ENCODE results near the gene PIN4. TPM values are rescaled to one million over a fixed set of nuclear protein-coding genes. Genes with fewer than 3 reads are reported as not detected.

PIN4 gene
- total RNA-seq, 1 experiment from 2014 or later: 9.5 TPM

DNA sequence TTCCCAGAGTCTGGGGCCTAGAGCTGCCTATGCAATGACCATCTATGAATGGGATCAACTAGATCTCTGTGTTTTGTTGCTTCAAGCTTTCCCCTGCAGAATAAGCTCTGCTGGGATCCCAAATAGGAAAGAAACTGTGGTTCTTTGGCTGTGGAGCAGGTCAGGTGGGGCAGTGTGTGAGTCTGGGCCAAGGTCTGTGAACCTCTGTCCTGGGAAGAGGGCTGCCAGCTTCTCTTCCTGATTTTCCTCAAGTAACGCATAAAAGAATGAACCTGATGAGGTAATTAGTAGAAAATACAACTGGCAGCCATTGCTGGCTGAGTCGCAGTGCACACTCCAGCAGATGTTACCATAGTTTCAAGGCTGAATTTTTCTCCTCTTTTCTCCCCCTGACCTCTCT is 4.6 kb upstream of the PIN4 start:
- Histone ChIP-seq H4K20me1 (ENCODE audit: insufficient read depth) (no peaks in the 10 kb centered on the region), H3K79me2 (ENCODE audit: insufficient read depth, low read length) (peaks cover 4% of the 10 kb centered on the region), H2AFZ (ENCODE audit: low read depth, low read length, poor library complexity, severe bottlenecking) (no peak overlapping the region), H3K4me3 (replicated peaks in 1 of 2; ENCODE audit: low read depth in 1 of 2, low read length in 2 of 2) (no peak overlapping the region), H3K27ac (ENCODE audit: low read depth, low read length) (no peak overlapping the region), H3K4me1 (ENCODE audit: control insufficient read depth in 1 of 2, insufficient read depth in 2 of 2, low read length in 2 of 2) (peaks cover 0 to 2% of the 10 kb centered on the region in 2 experiments; a peak in 2 of 4 replicates), H3K27me3 (ENCODE audit: insufficient read depth, low read length) (no peaks in the 10 kb centered on the region), H3K9me3 (ENCODE audit: control insufficient read depth in 1 of 2, insufficient read depth in 1 of 2, low read depth in 1 of 2, low read length in 2 of 2) (no peaks in the 10 kb centered on the region), H3K9ac (ENCODE audit: low read length) (no peak overlapping the region), H3K36me3 (ENCODE audit: control insufficient read depth in 1 of 2, insufficient read depth in 2 of 2, low read length in 2 of 2) (no peaks in the 10 kb centered on the region), H3K4me2 (ENCODE audit: low read length) (no peak overlapping the region), H3K9me2 (ENCODE audit: insufficient read depth) (no peaks in the 10 kb centered on the region)
- no peak for ATAC-seq
- intact Hi-C loops (cut with micrococcal nuclease): no loop called here
- POLR2A ChIA-PET: no interaction called here
- DNase-seq (ENCODE audit: low read depth, low spot score): no peak
- no peak for TF ChIP-seq TCF7L2 (IDR thresholded peaks at IDR 0.05; ENCODE audit: borderline replicate concordance, extremely low read depth, insufficient read depth, insufficient read length)
- no peak for TF ChIP-seq ELF1 (IDR thresholded peaks at IDR 0.05; ENCODE audit: borderline replicate concordance, low read depth)
- no peak for TF ChIP-seq SIN3A (IDR thresholded peaks at IDR 0.05; ENCODE audit: low read depth)
- TF ChIP-seq SP1 (IDR thresholded peaks at IDR 0.05; ENCODE audit: low read depth): no peak
- no peak for TF ChIP-seq POLR2A (IDR thresholded peaks at IDR 0.05; ENCODE audit: borderline replicate concordance, extremely low read depth, insufficient read depth, insufficient read length)
- TF ChIP-seq EGR1 (IDR thresholded peaks at IDR 0.05; ENCODE audit: low read depth): no peak
- no peak for TF ChIP-seq JUND (IDR thresholded peaks at IDR 0.05)
- no peak for TF ChIP-seq FOSL1 (IDR thresholded peaks at IDR 0.05; ENCODE audit: low read depth)
- no peak for TF ChIP-seq POLR2AphosphoS5 (IDR thresholded peaks at IDR 0.05; ENCODE audit: low read depth, low read length)
- TF ChIP-seq CEBPB (IDR thresholded peaks at IDR 0.05; ENCODE audit: low read depth): no peak
- no peak for TF ChIP-seq REST (IDR thresholded peaks at IDR 0.05; ENCODE audit: low read depth)
- no peak for TF ChIP-seq CBX3 (IDR thresholded peaks at IDR 0.05; ENCODE audit: low read depth)
- no peak for TF ChIP-seq ATF3 (IDR thresholded peaks at IDR 0.05)
- no peak for TF ChIP-seq EZH2phosphoT487 (IDR thresholded peaks at IDR 0.05; ENCODE audit: borderline replicate concordance)
- no peak for TF ChIP-seq ZBTB33 (IDR thresholded peaks at IDR 0.05; ENCODE audit: extremely low read depth, insufficient replicate concordance, low read length)
- no peak for TF ChIP-seq YY1 (IDR thresholded peaks at IDR 0.05; ENCODE audit: extremely low read depth, insufficient replicate concordance, low read depth, low read length)
- CTCF ChIA-PET: no interaction called here
- BruUV-seq (replicated peaks): no TSS peak
- RAD21 ChIA-PET (ENCODE audit: low non-redundant PET in 1 of 2, low total read pairs in 2 of 2, uncharacterized antibody in 2 of 2, unreplicated experiment in 2 of 2): no interaction called here
